Measurements from ENCODE around the gene MYD88. TPM values are rescaled to one million over a fixed set of nuclear protein-coding genes. Genes with fewer than 3 reads are reported as not detected.
A peak's percentile ranks its signal among the peaks of the same experiment; 100 is the strongest.

The MYD88 gene
- total and polyA plus RNA-seq, 9 of the 15 experiments (the other 6 are each of a cell fraction or from before 2014, with no cell fraction given) = 3.2 to 47.3 (median 27.6) TPM

GRCh38 chr3:38131621-38132369, 6.7 kb upstream of the MYD88 start (continued):
- no peak for TF ChIP-seq SLC30A9 (CRISPR knock-in tag; IDR thresholded peaks at IDR 0.05)
- peak; percentile 31; the same call in 1 of the 2 replicates for TF ChIP-seq JUND (IDR thresholded peaks at IDR 0.05; ENCODE audit: borderline replicate concordance, low read depth, low read length)
- TF ChIP-seq JUND (tag; IDR thresholded peaks at IDR 0.05; ENCODE audit: borderline replicate concordance, low read depth, low read length) = no peak
- TF ChIP-seq STAT6 (CRISPR knock-in tag; IDR thresholded peaks at IDR 0.05) = no peak
- TF ChIP-seq NUFIP1 (IDR thresholded peaks at IDR 0.05; ENCODE audit: partially characterized antibody) = no peak
- no peak for TF ChIP-seq ZNF280B (CRISPR knock-in tag; IDR thresholded peaks at IDR 0.05)
- no peak for TF ChIP-seq CLOCK (CRISPR knock-in tag; IDR thresholded peaks at IDR 0.05; ENCODE audit: borderline replicate concordance)
- no peak for TF ChIP-seq RBFOX2 (IDR thresholded peaks at IDR 0.05; ENCODE audit: low read depth, low read length)
- TF ChIP-seq THRB (CRISPR knock-in tag; conservative IDR thresholded peaks at IDR 0.05) = no peak
